HG03039 (cell line): Measurements from ENCODE around the gene RRP15.

Experiments used
- ATAC-seq: cut with Tn5 transposase; IDR thresholded peaks from one replicate; pipeline ENCODE4 v1.9.1; 2021; ENCODE audit warnings: mild to moderate bottlenecking, moderate library complexity; ENCODE audit not compliant: unreplicated experiment

Gene RRP15

GRCh38 chr1:218284917-218285635 is at the start of gene RRP15:
TSS of gene RRP15 (plus strand) at chr1:218285293. CDS start at chr1:218285317, 24 bp downstream.
- peak; percentile 100 for ATAC-seq

- no peak for ATAC-seq
Observed at GRCh38 chr1:218242171-218242570, 42.9 kb upstream of the RRP15 start.

GRCh38 chr1:218247339-218247738 is 37.8 kb upstream of the RRP15 start:
- no peak for ATAC-seq

- ATAC-seq, result no peak
Observed at GRCh38 chr1:218249338-218250140, 35.6 kb upstream of the RRP15 start.

GRCh38 chr1:218250492-218250891 is 34.6 kb upstream of the RRP15 start:
- no peak for ATAC-seq

- no peak for ATAC-seq
Observed at GRCh38 chr1:218254296-218254946, 30.7 kb upstream of the RRP15 start.

GRCh38 chr1:218255090-218255489 is 30.0 kb upstream of the RRP15 start:
- no peak for ATAC-seq

GRCh38 chr1:218257371-218257770 is 27.7 kb upstream of the RRP15 start:
- ATAC-seq, result no peak

- ATAC-seq, result no peak
Observed at GRCh38 chr1:218257971-218258370, 27.1 kb upstream of the RRP15 start.

GRCh38 chr1:218259339-218259738 is 25.8 kb upstream of the RRP15 start:
- no peak for ATAC-seq

- peak; percentile 56 for ATAC-seq
Observed at GRCh38 chr1:218259800-218260199, 25.3 kb upstream of the RRP15 start.

GRCh38 chr1:218262259-218262658 is 22.8 kb upstream of the RRP15 start:
- ATAC-seq, result no peak

GRCh38 chr1:218266356-218266755 is 18.7 kb upstream of the RRP15 start:
- no peak for ATAC-seq

- ATAC-seq, result no peak
Observed at GRCh38 chr1:218272366-218272765, 12.7 kb upstream of the RRP15 start.

- no peak for ATAC-seq
Observed at GRCh38 chr1:218273762-218274479, 11.2 kb upstream of the RRP15 start.

- no peak for ATAC-seq
Observed at GRCh38 chr1:218274511-218274910, 10.6 kb upstream of the RRP15 start.

- no peak for ATAC-seq
Observed at GRCh38 chr1:218275823-218276222, 9.3 kb upstream of the RRP15 start.

- ATAC-seq, result no peak
Observed at GRCh38 chr1:218281285-218281684, 3.8 kb upstream of the RRP15 start.

- peak; percentile 18 for ATAC-seq
Observed at GRCh38 chr1:218284377-218284916, 646 bp upstream of the RRP15 start.

- ATAC-seq, result no peak
Observed at GRCh38 chr1:218292515-218292914, 7.4 kb downstream of the RRP15 start.

- no peak for ATAC-seq
Observed at GRCh38 chr1:218294546-218294945, 9.5 kb downstream of the RRP15 start.
